GM21576 (cell line): ENCODE measurements around the gene CD53.

Experiments
- ATAC-seq: cut with Tn5 transposase; IDR thresholded peaks from one replicate; pipeline ENCODE4 v1.9.1; 2021; ENCODE audit warnings: mild to moderate bottlenecking, moderate library complexity; ENCODE audit not compliant: unreplicated experiment

Gene CD53

GRCh38 chr1:110875216-110875731, 2.3 kb downstream of the CD53 start:
- peak; percentile 37 for ATAC-seq

- ATAC-seq, result no peak
These were observed 3.9 kb downstream of the CD53 start for GRCh38 chr1:110876748-110877341.

- ATAC-seq, result no peak
These were observed 4.4 kb downstream of the CD53 start for GRCh38 chr1:110877364-110877763.

- ATAC-seq, result no peak
These were observed 4.8 kb downstream of the CD53 start for GRCh38 chr1:110877776-110878175.

GRCh38 chr1:110878591-110878990, 5.6 kb downstream of the CD53 start:
- ATAC-seq, result no peak

- no peak for ATAC-seq
These were observed 6.0 kb downstream of the CD53 start for GRCh38 chr1:110878993-110879392.

- ATAC-seq, result peak; percentile 63
These were observed 7.0 kb downstream of the CD53 start for GRCh38 chr1:110879758-110880606.

- ATAC-seq, result no peak
These were observed 7.9 kb downstream of the CD53 start for GRCh38 chr1:110880708-110881374.

GRCh38 chr1:110888049-110888448, 15.1 kb downstream of the CD53 start:
- ATAC-seq, result no peak

GRCh38 chr1:110888641-110889040, 15.7 kb downstream of the CD53 start:
- no peak for ATAC-seq

GRCh38 chr1:110890474-110891196, 17.7 kb downstream of the CD53 start:
- ATAC-seq, result no peak

GRCh38 chr1:110893908-110894490, 21.1 kb downstream of the CD53 start:
- no peak for ATAC-seq

GRCh38 chr1:110896090-110896489, 23.1 kb downstream of the CD53 start:
- ATAC-seq, result no peak

GRCh38 chr1:110897681-110898080, 24.7 kb downstream of the CD53 start:
- ATAC-seq, result no peak

- no peak for ATAC-seq
These were observed 25.9 kb downstream of the CD53 start for GRCh38 chr1:110898734-110899457.

- ATAC-seq, result no peak
These were observed 26.5 kb downstream of the CD53 start for GRCh38 chr1:110899458-110899843.

- no peak for ATAC-seq
These were observed 30.0 kb downstream of the CD53 start for GRCh38 chr1:110902820-110903463.

- no peak for ATAC-seq
These were observed 31.0 kb downstream of the CD53 start for GRCh38 chr1:110903853-110904500.

GRCh38 chr1:110912784-110913183, 39.8 kb downstream of the CD53 start:
- ATAC-seq, result no peak
